Thyroid gland (tissue), 4 donors: Measurements from ENCODE around the gene AVP. TPM values are rescaled to one million over a fixed set of nuclear protein-coding genes. Genes with fewer than 3 reads are reported as not detected.
"Not testable (repeated sequence)": the region's sequence is repeated elsewhere in the genome, so short reads cannot be mapped to it uniquely, and the experiment has no call there.

Source experiments
- DNase-seq, 2 donors: peaks; one replicate each; pipeline ENCODE4 v3.0.0-alpha.2; 2019
- H3K27ac ChIP-seq, 3 donors: fragments of 200-600 bp; sonication (generic); 1 replicate in 2 of 3; 2 replicates in 1 of 3; pipeline ENCODE4 v1.5.1; 2016 to 2019; ENCODE audit warnings: mild to moderate bottlenecking in 1 of 3, moderate library complexity in 1 of 3
- H3K27me3 ChIP-seq: fragments of 200-600 bp; sonication (generic); one replicate; pipeline ENCODE4 v1.5.1; 2019
- H3K36me3 ChIP-seq, 2 donors: fragments of 200-600 bp; sonication (generic); one replicate each; pipeline ENCODE4 v1.5.1; 2016 to 2019
- H3K4me1 ChIP-seq, 2 donors: fragments of 200-600 bp; sonication (generic); one replicate each; pipeline ENCODE4 v1.5.1; 2017 to 2019
- H3K4me3 ChIP-seq, 3 donors: fragments of 200-600 bp; sonication (generic); replicated peaks in 1 of 3; 1 replicate in 2 of 3; 2 replicates in 1 of 3; pipeline ENCODE4 v1.5.1; 2016; ENCODE audit warnings: mild to moderate bottlenecking in 1 of 3
- H3K9me3 ChIP-seq: fragments of 200-600 bp; sonication (generic); one replicate; pipeline ENCODE4 v1.5.1; 2017
- CTCF ChIP-seq, 6 experiments: fragments of 200-600 bp in 3 of 6; fragments of 450-650 bp in 3 of 6; sonication (generic) in 3 of 6; IDR thresholded peaks; one replicate each; pipeline ENCODE4 v1.5.1; 2016 to 2019; ENCODE audit warnings: antibody characterized with exemption in 6 of 6, mild to moderate bottlenecking in 2 of 6, inconsistent platforms in 1 of 6, moderate library complexity in 1 of 6
- POLR2A ChIP-seq, 2 donors: fragments of 450-650 bp; IDR thresholded peaks; one replicate each; pipeline ENCODE4 v1.6.1; 2017; ENCODE audit warnings: antibody characterized with exemption in 2 of 2, mild to moderate bottlenecking in 2 of 2, moderate library complexity in 1 of 2
- WGBS, 2 donors: methylation state at CpG; one replicate each; pipeline ENCODE4 v1.1.5; 2017; 5-methylcytosine and 5-hydroxymethylcytosine counted together
- intact Hi-C: fragments of 100-400 bp; cut with DNase I; formaldehyde crosslinking; loops from one replicate; pipeline ENCODE4 v1.15.1; 2023
- total RNA-seq, 4 donors: library from RNA; depleted of rRNA; stranded (reverse); fragments of >200 nt; gene quantifications; one replicate each; pipeline ENCODE4 v1.2.3, GENCODE V29; 2016

AVP gene
- total RNA-seq, 4 donors from 2014 or later: not detected

- intact Hi-C loops: no loop called here
- no peak overlapping the region for H3K4me3 ChIP-seq
- WGBS, 2 donors: 64 to 67% methylated on average over 6 of the region's 6 CpGs
- H3K36me3 ChIP-seq: no peaks in the 10 kb centered on the region
- no peaks in the 10 kb centered on the region for H3K9me3 ChIP-seq
- TF ChIP-seq POLR2A (IDR thresholded peaks at IDR 0.05) (no peak), CTCF (IDR thresholded peaks at IDR 0.05) (no peak)
- no peaks in the 10 kb centered on the region for H3K27me3 ChIP-seq
- H3K27ac ChIP-seq: no peak overlapping the region
- peaks cover 9 to 16% of the 10 kb centered on the region in 2 donors for H3K4me1 ChIP-seq
- no peak for DNase-seq
Observed at GRCh38 chr20:3074812-3075211, 9.7 kb downstream of the AVP start.

GRCh38 chr20:3073251-3073643 lies 11.3 kb downstream of the AVP start:
- H3K36me3 ChIP-seq, H3K27me3 ChIP-seq, DNase-seq, H3K4me3 ChIP-seq, H3K9me3 ChIP-seq, H3K27ac ChIP-seq, intact Hi-C loops: not testable (repeated sequence)
- peaks cover 9 to 16% of the 10 kb centered on the region in 2 donors for H3K4me1 ChIP-seq
- 83 to 97% methylated on average over 8 of the region's 8 CpGs for WGBS, 2 donors

- H3K4me3 ChIP-seq: peak overlapping the region in 1 of 3 donors; percentile 48
- intact Hi-C loops: no loop called here
- 84 to 86% methylated on average over 22 of the region's 22 CpGs for WGBS, 2 donors
- H3K27ac ChIP-seq: no peak overlapping the region
- no peaks in the 10 kb centered on the region for H3K36me3 ChIP-seq
- no peak for TF ChIP-seq CTCF (IDR thresholded peaks at IDR 0.05)
- no peak for TF ChIP-seq POLR2A (IDR thresholded peaks at IDR 0.05)
- DNase-seq: no peak
- H3K4me1 ChIP-seq: peaks cover 9 to 16% of the 10 kb centered on the region in 2 donors
- H3K9me3 ChIP-seq: no peaks in the 10 kb centered on the region
- no peaks in the 10 kb centered on the region for H3K27me3 ChIP-seq
Observed at GRCh38 chr20:3072530-3073250, 11.8 kb downstream of the AVP start.

GRCh38 chr20:3071610-3072529 lies 12.7 kb downstream of the AVP start, which contains the start of gene OXT:
TSS of gene OXT (plus strand) at chr20:3071620. CDS start at chr20:3071656, 36 bp downstream.
- intact Hi-C loops: no loop called here
- WGBS, 2 donors: 28 to 38% methylated on average over 17 to 26 of the region's 95 CpGs
- H3K4me3 ChIP-seq: peak within 1 kb of the TSS in 2 of 3 donors; percentile 30 to 48
- no peaks in the 10 kb centered on the region for H3K9me3 ChIP-seq
- no peak for TF ChIP-seq POLR2A (IDR thresholded peaks at IDR 0.05)
- no peak for TF ChIP-seq CTCF (IDR thresholded peaks at IDR 0.05)
- H3K27ac ChIP-seq: no peak within 1 kb of the TSS
- no peaks in the 10 kb centered on the region for H3K36me3 ChIP-seq
- DNase-seq: peak; percentile 44 to 55
- H3K27me3 ChIP-seq: no peaks in the 10 kb centered on the region
- peaks cover 9 to 16% of the 10 kb centered on the region in 2 donors for H3K4me1 ChIP-seq

GRCh38 chr20:3071266-3071609 lies 13.3 kb downstream of the AVP start:
- H3K4me1 ChIP-seq: peaks cover 9 to 16% of the 10 kb centered on the region in 2 donors
- H3K27me3 ChIP-seq: no peaks in the 10 kb centered on the region
- peak overlapping the region in 1 of 3 donors; percentile 48 for H3K4me3 ChIP-seq
- WGBS, 2 donors: 83 to 88% methylated on average over 16 of the region's 16 CpGs
- no peaks in the 10 kb centered on the region for H3K36me3 ChIP-seq
- DNase-seq: no peak
- intact Hi-C loops: no loop called here
- H3K27ac ChIP-seq: no peak overlapping the region
- no peaks in the 10 kb centered on the region for H3K9me3 ChIP-seq
- TF ChIP-seq CTCF (IDR thresholded peaks at IDR 0.05): no peak
- TF ChIP-seq POLR2A (IDR thresholded peaks at IDR 0.05): no peak
